Cerebellar nuclear complex (tissue), 1 donor: ENCODE results near the gene SETBP1.

Experiments used
- DNase-seq, 2 experiments: peaks; one replicate each; lab custom pipeline; 2025; lab: John Stamatoyannopoulos, UW

The SETBP1 gene

DNA sequence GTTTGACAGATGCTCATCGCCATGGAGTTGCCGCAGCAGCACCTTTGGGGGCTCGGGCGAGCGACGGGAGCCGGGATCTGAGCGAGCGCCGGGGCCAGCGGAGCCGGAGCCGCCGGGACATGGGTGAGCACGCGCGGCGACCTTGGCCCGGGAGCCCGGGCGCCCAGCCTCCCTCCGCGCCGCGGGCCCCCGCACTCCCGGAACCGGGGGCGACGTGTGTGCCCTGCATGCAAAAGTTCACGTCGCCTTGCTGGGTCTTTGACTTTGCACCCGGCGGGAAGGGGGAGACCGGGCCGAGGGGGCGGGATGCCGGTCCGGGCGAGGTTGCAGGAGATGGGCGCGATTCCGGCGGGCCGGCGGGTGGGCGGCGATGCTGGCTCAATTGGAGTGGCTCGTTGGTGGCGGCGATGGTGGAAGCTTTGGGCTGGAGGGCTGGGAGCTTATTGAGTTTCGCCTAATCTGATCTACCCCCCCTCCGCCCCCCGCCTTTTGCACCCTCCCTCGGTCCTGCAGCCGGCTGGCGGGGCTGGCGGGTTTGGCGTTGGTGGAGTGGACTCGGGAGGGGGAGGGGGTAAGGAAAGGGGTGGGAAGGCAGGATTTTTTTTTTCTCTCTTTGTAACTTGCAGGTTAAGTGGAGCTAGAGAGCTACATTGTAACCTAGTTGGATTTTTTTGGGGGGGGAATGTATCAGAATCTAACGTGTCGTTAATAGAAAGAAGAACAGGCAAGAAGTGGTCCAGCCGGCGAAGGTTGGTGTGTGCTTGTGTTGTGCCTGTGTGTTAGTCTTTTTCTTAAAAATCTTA lies at the start of gene SETBP1:
SETBP1 (plus strand) TSS at position 616 of the 803 bp plus-strand sequence. CDS start 20,459 bp downstream, outside the sequence.
- DNase-seq: no peak

DNA sequence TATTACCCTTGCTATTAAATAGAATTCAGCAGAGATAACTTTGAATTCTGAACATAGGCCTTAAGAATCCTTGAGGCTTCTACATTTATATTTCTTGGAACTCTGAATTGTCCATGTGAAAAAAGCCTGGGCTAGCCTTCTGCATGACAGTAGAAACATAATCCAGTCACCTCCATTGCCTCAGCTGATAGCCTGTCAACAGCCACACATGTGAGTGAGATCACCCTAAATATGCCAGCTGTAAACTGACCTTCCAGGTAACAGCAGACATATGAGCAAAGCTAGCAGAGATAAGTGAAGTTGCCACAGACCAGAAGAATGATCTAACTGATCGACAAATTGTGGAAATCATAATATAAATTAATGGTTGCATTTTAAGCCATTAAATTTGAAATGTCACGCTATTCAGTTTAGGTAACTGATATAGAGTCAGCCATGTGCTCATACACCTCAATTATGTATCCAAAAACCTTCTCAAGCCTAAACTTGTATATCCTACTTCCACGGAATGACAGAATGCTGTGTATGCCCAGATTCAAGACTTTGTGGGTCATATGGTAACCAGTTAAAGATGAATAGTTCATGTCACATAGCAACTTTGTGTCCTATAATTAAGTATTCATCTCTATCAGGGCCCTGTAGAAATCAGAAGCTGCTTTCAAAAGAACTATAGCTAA lies 48.1 kb upstream of the SETBP1 start:
- DNase-seq: no peak

DNA sequence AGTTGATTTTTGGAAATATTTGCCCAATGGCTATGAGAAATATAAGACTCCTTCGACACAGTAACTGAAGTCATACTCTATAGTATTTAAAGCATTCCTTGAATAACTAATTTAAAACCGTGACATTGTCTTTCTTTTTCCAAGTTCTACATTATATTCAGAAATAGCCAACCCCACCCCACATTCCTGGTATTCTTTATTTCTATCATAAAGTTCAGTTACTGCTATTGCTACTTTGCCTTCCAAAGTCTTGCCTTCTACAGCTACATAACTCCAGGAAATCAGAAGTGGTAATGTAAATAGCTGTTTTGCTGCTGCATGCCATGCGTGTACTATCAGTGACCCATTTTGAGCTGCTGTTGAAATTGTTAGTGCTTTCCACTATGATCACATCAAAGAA lies 45.1 kb upstream of the SETBP1 start:
- no peak for DNase-seq

DNA sequence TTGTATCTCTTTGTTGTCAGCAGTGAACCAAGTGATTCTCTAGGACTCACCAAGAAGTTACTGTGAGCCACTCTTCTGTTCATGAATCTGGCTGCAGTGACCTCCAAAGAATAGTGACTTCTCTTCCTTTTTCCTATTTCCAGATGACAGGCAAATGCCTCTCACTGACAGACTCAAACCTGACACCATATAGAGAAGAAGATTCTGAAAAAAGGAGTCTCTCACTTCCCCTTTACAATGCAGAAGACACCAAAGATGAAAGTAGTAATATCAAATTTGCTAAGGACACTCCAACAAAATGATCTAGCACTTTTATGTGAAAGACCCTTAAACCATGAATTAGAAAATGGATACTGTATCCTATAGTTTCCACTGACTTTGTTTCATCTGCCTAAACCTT lies 44.4 kb upstream of the SETBP1 start:
- DNase-seq: no peak

DNA sequence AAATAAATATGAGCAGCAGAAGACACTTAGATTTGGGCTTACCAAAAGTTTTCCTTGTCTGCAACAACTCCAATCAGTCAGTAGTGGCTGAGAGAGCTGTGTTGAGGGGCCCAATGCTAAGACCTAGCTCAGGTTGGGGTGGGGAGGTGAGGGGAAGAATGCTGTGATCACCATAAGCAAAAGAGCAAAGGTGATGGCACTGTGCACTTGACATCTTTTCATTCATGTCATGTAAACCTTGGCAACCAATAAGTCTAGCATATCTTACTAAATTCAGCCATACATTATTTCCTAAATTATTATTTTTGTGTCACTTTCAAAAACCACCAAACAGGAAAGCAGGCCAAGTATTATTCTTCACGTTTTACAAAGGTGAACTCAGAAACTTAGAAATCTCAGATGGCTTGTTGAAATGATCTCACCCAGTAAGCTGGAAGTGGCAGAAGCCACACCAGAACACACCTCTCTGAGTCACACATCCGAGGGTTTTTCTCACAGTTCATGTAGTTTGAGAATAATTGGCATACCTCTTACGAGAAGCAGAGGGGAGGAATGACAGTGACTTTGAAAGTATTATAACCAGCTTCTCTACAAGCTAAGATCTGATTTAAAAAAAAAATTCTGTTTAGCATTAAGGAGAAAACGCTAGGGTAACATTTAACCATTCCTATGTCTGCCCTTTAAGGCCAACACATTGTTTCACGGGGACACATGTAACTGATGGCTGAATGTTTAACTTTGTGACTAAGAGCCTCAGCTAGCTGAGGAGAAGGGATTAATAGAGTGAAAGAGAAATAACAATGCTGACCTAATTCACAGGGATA lies 43.3 kb upstream of the SETBP1 start:
- no peak for DNase-seq

DNA sequence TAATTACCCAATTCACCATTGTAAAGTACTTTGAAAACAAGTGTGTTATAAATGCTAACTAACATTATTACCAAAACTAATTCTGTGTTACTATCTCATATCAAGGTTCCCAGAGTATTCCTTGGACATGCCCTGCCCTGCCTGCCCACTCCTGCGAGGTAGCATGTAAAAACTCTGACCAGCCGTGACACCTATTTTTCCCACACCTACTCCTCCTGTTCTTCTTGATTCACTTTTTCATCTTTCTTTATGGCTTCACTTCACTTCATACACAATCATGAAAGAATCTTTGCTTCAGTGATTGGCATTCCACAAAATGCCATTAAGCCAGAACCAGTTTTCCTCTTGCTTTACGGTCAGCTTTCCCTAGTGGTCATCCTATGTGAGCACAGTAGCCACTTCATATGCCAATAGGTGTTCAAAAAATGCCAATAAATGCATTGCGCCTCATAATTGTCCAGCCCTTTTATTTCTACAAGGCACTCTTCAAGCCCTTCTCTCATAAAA lies 42.6 kb upstream of the SETBP1 start:
- DNase-seq: no peak

DNA sequence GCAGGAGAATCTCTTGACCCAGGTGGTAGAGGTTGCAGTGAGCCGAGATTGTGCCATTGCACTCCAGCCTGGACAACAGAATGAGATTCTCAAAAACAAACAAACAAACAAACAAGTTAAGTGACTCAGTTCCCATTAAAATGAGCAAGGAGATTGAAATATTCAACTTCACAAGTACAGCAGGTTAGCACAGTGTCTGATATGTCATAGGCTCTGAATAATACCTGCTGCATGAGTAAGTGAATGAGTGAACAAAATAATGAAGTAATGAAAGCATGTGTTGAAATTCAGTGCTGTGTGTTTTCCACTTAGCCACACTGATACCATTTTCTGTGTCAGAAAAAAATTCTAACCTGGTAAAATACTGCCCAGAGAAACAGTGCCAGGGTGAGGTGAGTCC lies 41.9 kb upstream of the SETBP1 start:
- DNase-seq: no peak

DNA sequence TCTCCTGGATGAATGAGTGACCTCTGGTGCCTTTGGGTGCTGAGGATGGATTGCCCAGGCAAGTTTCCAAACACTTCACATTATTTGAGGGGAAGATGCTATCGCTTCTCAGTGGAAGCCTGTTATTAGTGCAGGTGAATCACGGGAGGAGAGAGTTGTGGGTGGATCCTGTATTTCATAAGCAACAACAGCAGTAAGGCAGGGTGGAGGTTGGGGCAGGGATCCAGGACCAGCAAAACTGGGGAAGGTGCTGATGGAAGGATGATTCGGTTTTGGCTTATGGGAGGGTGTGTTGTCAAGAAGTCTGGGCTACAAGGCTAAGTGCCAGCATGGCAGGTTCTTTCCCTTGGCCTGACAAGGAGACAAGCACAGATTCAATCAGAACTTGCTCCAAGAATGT lies 37.7 kb upstream of the SETBP1 start:
- no peak for DNase-seq

DNA sequence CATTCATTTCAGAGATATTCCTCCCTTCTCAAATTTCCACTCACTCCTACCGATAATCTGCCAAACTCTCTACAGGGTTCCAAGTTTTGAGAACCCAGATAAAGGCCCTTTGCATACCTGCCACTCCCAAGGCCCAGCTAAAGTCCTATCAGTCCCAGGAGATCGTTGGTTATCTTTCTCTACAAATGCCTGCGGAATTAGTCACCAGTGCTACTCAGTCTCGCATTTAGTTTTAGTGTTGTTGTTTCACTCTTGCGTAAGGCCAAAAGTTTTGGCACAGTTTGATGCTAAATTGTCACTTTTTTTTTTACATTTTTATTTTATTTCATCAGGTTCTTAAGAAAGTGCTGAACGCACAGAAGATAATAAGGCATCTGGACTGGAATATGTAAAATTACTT lies 29.2 kb upstream of the SETBP1 start:
- no peak for DNase-seq

DNA sequence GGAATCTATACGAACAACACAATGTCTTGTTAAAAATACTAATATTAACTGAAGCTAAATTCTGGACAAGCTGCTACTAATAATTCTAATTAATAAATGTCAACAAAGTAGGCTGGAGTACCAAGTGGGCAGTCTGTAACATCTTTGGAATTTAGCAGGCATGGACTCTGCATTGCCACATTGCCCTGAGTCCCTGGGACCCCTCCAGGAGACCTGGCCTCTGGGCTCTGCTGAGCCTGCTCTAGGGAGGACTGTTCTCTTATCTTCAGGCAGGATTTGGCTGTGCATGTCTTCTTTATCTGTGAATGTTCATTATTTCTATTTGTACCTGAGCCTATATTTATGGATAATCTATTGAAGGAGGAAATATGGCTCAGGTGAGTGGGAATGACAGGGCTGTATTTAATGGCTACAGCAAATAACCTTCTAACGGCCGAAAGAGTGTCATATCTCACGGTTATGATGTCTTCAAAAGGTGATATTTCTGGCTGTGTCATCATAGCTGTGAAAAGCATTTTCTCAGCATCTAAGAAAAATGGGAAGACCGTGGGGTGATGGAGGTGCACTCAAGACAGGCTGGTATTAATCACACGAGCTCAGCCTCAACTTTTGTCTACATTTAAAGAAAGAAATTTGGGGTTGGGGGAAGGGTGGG lies 28.6 kb upstream of the SETBP1 start:
- no peak for DNase-seq

DNA sequence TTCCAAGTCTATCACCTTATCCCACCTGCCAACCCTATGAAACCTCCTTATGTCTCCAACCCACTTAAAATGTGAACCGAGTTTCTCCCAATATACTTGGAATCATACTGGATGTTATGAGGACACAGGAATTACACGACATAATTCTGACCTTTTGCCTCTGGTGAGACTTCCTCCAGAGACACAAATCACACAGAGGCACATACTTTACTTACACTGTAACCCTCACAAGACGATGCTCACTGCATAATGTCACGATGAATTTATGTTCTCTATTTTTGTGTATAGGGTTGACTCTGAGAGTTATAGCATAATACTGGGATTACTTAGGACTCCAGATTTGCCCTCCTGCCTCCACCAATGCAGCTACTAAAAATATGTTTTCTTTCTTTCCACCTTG lies 28.0 kb upstream of the SETBP1 start:
- DNase-seq: no peak

DNA sequence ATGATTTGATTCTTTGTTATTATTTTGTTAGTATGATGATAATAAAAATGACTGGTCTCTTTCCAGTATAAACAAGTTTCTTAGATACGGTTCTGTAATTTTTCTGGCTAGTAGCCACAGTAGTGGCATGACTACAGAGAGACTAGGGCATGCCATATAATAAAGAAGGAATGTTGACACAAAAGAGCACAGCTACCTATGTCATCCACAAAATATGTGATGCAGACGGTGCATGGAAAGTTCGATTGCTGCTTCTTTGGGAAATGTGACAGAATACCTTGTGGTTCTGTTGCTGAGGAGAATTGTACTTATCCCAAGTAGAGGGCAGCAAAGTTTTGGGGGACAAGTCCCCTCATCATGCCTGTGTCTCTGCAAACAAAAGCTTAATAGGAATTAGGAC lies 26.1 kb upstream of the SETBP1 start:
- no peak for DNase-seq

DNA sequence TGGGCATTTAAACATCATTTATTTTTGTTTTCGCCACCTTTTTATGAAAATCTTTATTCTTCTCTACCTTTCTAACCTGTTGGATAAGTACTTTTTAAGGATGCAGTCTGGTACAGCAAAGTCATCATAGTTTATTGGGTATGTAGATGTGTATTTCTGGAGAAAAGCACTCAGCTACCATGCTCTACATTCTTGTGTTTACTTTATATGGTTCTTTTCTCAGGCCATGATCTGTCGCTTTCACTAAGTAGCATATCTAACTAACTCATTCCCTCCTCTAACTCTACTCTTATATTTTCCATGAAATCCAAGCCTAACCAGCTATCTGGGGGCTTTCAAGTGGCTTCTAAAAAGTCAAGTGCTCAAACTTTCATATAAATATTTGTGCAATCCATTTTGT lies 25.3 kb upstream of the SETBP1 start:
- DNase-seq: no peak

DNA sequence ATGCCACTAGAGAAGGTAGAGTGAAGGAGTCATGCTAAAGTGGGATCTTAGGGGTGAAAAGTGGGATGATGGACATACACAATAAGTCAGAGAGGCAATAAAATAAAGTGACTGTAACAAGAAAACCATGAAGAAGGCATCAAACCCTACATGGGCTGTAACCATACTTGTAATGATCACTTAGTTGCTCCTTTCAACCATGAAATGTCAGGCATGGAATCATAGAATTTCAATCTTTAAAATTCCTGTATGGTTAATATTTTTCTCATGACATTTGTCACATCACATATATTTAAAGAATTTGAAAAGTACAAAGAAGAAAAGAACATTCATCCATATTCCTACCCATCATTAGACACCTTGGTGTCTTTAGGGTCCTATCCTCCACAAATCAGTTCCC lies 20.9 kb upstream of the SETBP1 start:
- no peak for DNase-seq

DNA sequence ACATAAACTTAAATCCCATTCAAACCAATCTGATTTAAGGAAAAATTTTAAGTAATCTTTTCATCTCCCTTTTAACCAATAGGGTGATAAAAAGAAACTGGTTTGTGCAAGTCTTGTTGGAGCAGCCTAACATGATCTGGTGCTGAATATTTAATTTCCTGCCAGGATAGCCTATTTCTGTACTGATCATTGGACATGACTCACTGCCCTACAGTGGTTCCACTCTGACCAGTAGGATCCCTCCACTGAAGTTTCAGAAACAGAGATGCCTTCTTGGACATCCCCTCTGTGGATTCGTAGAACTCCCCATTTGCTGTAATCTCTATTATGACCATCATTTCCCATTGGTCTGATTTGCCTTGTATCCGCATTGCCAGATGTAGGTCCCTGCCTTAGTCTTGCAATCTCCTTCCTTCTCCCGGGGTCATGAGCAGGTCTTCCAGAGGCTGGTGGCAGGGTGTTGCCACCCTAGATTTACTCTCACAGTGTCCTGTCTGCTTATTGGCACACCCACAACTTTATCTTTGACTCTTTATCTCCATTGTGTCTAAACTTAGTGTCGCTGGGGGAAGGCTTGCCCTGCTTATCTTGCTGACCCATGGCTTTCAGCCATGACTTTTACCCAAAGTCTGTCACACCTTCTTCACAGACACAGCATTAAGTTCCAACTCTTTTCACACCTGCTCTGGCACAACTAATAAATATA lies 12.3 kb upstream of the SETBP1 start:
- DNase-seq: no peak

DNA sequence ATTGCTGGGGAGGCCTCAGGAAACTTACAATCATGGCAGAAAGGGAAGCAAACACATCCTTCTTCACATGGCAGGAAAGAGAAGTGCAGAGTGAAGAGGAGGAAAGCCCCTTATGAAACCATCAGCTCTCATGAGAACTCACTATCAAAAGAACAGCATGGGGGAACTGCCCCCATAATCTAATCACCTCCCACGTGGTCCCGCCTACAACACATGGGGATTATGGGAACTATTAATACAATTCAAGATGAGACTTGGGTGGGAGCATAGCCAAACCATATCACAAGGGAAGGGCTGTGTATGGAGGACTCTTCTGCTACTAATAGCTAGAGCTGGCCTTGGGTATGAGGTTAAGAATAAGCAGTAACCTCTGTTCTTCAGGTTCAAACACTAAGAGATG lies 8.8 kb upstream of the SETBP1 start:
- no peak for DNase-seq

DNA sequence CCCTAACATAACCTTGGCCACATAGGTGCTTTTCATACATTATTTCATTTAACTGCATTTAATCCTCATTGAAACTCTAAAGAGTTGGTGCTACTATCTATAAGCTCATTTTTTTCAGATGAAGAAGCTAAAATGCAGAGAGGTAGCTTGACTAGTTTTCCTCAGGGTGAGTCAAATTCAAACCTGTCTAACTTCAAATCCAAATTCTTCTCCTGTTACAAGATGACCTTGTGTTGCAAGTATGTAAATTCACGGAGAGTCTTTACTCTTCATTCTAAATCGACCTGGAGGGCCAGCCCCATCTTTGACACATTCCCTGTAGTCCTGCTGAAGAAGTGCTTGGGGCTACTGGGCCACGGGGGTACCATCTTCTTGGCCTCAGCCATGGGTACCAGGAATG lies 8.2 kb upstream of the SETBP1 start:
- DNase-seq: no peak

DNA sequence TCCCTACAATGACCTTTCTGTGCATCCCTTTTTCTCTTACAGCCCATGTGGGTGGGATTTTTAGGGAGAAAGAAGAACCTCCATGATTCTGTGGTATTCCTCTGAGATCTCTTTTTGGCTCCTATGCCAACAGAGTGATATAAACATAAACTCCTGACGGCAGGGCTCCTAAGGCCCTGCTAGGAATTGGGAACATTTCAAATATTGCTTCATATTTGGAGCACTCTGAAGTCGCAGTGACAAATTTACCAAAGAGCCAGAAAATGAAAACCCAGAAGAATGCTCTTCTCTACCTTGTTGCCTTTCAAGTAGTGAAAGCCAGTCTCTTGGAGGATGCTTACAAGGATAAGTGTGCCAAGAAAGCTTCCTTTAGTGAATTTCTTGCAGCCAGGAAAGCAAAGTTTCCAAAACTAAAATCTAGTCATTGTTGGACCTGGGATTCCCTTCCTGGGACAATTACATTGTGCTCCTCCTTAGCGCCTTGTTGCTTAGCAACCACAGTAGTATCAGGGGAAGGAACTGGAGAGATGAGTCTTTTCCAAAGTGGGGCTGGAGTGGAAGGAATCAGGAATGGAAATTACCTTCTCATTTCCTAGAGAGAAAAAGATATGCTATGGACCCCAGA lies 7.3 kb upstream of the SETBP1 start:
- no peak for DNase-seq

DNA sequence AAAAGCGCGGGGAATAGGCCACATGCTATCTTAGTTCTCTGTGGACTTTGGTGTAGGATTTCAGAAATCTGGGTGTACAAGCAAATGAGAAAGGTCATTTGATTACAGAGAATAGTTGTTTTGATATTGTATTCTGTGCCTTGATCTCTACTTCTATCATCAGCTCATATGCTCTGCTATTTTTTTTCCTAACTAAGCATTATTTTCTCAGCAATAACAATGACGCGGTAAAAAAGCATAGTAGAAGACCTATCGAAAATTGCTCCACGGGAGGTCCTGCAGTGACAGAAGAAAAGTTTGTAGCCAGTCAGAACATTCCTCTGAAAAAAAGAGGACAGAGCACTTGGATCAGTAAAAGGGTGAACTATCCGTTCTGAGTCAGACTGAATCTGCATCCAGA lies 2.8 kb upstream of the SETBP1 start:
- no peak for DNase-seq

DNA sequence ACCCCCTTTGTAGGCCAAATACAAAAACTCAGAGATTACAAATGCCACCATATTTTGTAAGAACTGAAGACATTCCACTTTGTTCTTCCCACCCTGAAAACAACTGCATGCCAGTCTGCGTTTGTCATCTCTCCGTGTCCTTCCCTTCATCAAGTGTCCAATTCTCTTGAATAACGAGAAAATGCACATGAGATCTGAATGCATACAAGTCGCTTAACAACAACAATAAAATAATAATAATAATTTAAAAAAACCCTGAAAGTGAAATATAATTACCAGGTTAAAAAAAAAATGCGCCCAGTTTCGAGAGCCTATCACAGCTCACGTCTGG lies 2.0 kb upstream of the SETBP1 start:
- DNase-seq: no peak
